K562 (cell line): ENCODE measurements around the gene RAB26. TPM values are rescaled to one million over a fixed set of nuclear protein-coding genes. Genes with fewer than 3 reads are reported as not detected.
A peak's percentile ranks its signal among the peaks of the same experiment; 100 is the strongest.

Experiments
- ARHGAP35 ChIP-seq: fragments of 450-650 bp; IDR thresholded peaks from 2 replicates; pipeline ENCODE4 v1.6.1; 2018; ENCODE audit not compliant: partially characterized antibody
- BRF1 ChIP-seq: IDR thresholded peaks from 3 replicates; pipeline ENCODE4 v1.6.1; 2011; ENCODE audit warnings: borderline replicate concordance, mild to moderate bottlenecking; ENCODE audit not compliant: insufficient read length; ENCODE audit errors: extremely low read depth
- CBFA2T3 ChIP-seq: fragments of 450-650 bp; IDR thresholded peaks from 2 replicates; pipeline ENCODE4 v1.6.1; 2017
- CBX8 ChIP-seq: fragments of 200-600 bp; sonication (generic); IDR thresholded peaks from 2 replicates; pipeline ENCODE4 v1.6.1; 2012; ENCODE audit warnings: borderline replicate concordance, mixed run types, low read depth, mild to moderate bottlenecking, moderate library complexity, mixed read lengths, low read length, control low read depth, inconsistent platforms; ENCODE audit not compliant: poor library complexity, severe bottlenecking; ENCODE audit errors: extremely low read depth
- CC2D1A ChIP-seq: fragments of 450-650 bp; IDR thresholded peaks from 2 replicates; pipeline ENCODE4 v1.6.1; 2017; ENCODE audit warnings: mild to moderate bottlenecking
- COPS2 ChIP-seq: fragments of 450-650 bp; conservative IDR thresholded peaks from 2 replicates; pipeline ENCODE4 v1.6.1; 2016; ENCODE audit warnings: mild to moderate bottlenecking, moderate library complexity
- CREM ChIP-seq: IDR thresholded peaks from 2 replicates; pipeline ENCODE4 v1.6.1; 2014; ENCODE audit warnings: antibody characterized with exemption, low read depth
- HLTF ChIP-seq: fragments of 450-650 bp; IDR thresholded peaks from 2 replicates; pipeline ENCODE4 v1.6.1; 2016
- MCM7 ChIP-seq, 2 experiments: fragments of 450-650 bp; IDR thresholded peaks; 2 replicates each; pipeline ENCODE4 v1.6.1; 2016 to 2018
- NELFE ChIP-seq: IDR thresholded peaks from 2 replicates; pipeline ENCODE4 v1.6.1; 2011; ENCODE audit warnings: mild to moderate bottlenecking; ENCODE audit not compliant: insufficient read depth, insufficient read length
- RFX7 ChIP-seq: fragments of 250-450 bp; sonication (Bioruptor Pico); IDR thresholded peaks from 2 replicates; pipeline ENCODE4 v1.5.1; 2021; ENCODE audit warnings: mild to moderate bottlenecking
- SNRNP70 ChIP-seq: fragments of 200-400 bp; formaldehyde crosslinking; optimal IDR thresholded peaks from 2 replicates; pipeline ENCODE3; 2017; ENCODE audit warnings: low read depth, low read length
- SRSF1 ChIP-seq: fragments of 200-400 bp; formaldehyde crosslinking; IDR thresholded peaks from 2 replicates; pipeline ENCODE4 v1.6.1; 2017; ENCODE audit warnings: mild to moderate bottlenecking, low read depth, low read length, moderate library complexity
- ZNF146 ChIP-seq: IDR thresholded peaks from one replicate; pipeline ENCODE4 v1.6.1; 2018; ENCODE audit warnings: missing compliant biosample characterization; ENCODE audit not compliant: unreplicated experiment
- ZNF24 ChIP-seq: fragments of 450-650 bp; IDR thresholded peaks from 2 replicates; pipeline ENCODE4 v1.6.1; 2016
- ZNF274 ChIP-seq: IDR thresholded peaks from 2 replicates; pipeline ENCODE4 v1.6.1; 2011; ENCODE audit warnings: low read depth, mild to moderate bottlenecking, low read length, moderate library complexity, borderline replicate concordance
- ZNF431 ChIP-seq: sonication (generic); formaldehyde crosslinking; IDR thresholded peaks from 2 replicates; pipeline ENCODE4 v1.8.0; 2022; ENCODE audit warnings: mild to moderate bottlenecking, missing genetic modification reagents
- ZNF445 ChIP-seq: fragments of 250-450 bp; sonication (Bioruptor Pico); IDR thresholded peaks from 2 replicates; pipeline ENCODE4 v1.4.0; 2020; ENCODE audit warnings: low read depth, mild to moderate bottlenecking, moderate library complexity
- ZNF668 ChIP-seq: fragments of 250-450 bp; sonication (Bioruptor Pico); IDR thresholded peaks from 2 replicates; pipeline ENCODE4 v1.8.0; 2022; ENCODE audit warnings: mild to moderate bottlenecking, inconsistent platforms
- ZNF75A ChIP-seq: fragments of 450-650 bp; formaldehyde crosslinking; IDR thresholded peaks from 2 replicates; pipeline ENCODE4 v1.4.0; 2020; ENCODE audit warnings: mild to moderate bottlenecking
- ZSCAN32 ChIP-seq: fragments of 450-650 bp; formaldehyde crosslinking; IDR thresholded peaks from 2 replicates; pipeline ENCODE4 v1.4.0; 2020; ENCODE audit warnings: mild to moderate bottlenecking, moderate library complexity
- polyA plus RNA-seq, 8 experiments: library from polyadenylated mRNA; depleted of rRNA in 4 of 8; stranded (reverse) in 5 of 8; unstranded in 3 of 8; fragments of >200 nt; fragmentation: Nextera tagmentation in 2 of 8; fragmentation: Illumina TruSeq in 1 of 8; extraction: Ambion mirVana in 2 of 8; extraction: Trizol in 1 of 8; gene quantifications; 2 replicates each; pipeline versions ENCODE4 v1.2.1 to v1.2.3, GENCODE V29; 2011 to 2014; ENCODE audit warnings: inconsistent platforms in 1 of 8, missing spikeins in 1 of 8
- total RNA-seq, 7 experiments: library from RNA; depleted of rRNA in 6 of 7; stranded (reverse); fragments of >200 nt in 6 of 7; fragmentation: Illumina TruSeq in 2 of 7; extraction: Trizol in 2 of 7; gene quantifications; 2 replicates each; pipeline versions ENCODE4 v1.2.1 to v1.2.3, GENCODE V29; 2011 to 2021; ENCODE audit warnings: low replicate concordance in 1 of 7
- TF ChIP-seq, protein P1 (sequence below): fragments of 450-650 bp; formaldehyde crosslinking; IDR thresholded peaks from 2 replicates; pipeline ENCODE4 v1.4.0; 2020; ENCODE audit warnings: mild to moderate bottlenecking, moderate library complexity
- TF ChIP-seq, protein P2 (sequence below), 2 experiments: fragments of 450-650 bp in 1 of 2; sonication (generic) in 1 of 2; formaldehyde crosslinking in 1 of 2; IDR thresholded peaks in 1 of 2; conservative IDR thresholded peaks in 1 of 2; 2 replicates each; pipeline versions ENCODE4 v1.6.1 to v1.8.1; 2016 to 2023; ENCODE audit warnings: mild to moderate bottlenecking in 2 of 2, moderate library complexity in 2 of 2, inconsistent platforms in 1 of 2, missing genetic modification reagents in 1 of 2
- TF ChIP-seq, protein P3 (sequence below): sonication (generic); formaldehyde crosslinking; IDR thresholded peaks from 2 replicates; pipeline ENCODE4 v1.4.0; 2020; ENCODE audit warnings: mild to moderate bottlenecking, missing genetic modification reagents
- TF ChIP-seq, protein P4 (sequence below): sonication (generic); formaldehyde crosslinking; IDR thresholded peaks from 2 replicates; pipeline ENCODE4 v1.8.0; 2023; ENCODE audit warnings: mild to moderate bottlenecking, missing genetic modification reagents

RAB26 gene
- total and polyA plus RNA-seq, 9 of the 15 experiments (the other 6 are each of a cell fraction or from before 2014, with no cell fraction given), result 0.25 to 6.1 (median 2.1) TPM

DNA sequence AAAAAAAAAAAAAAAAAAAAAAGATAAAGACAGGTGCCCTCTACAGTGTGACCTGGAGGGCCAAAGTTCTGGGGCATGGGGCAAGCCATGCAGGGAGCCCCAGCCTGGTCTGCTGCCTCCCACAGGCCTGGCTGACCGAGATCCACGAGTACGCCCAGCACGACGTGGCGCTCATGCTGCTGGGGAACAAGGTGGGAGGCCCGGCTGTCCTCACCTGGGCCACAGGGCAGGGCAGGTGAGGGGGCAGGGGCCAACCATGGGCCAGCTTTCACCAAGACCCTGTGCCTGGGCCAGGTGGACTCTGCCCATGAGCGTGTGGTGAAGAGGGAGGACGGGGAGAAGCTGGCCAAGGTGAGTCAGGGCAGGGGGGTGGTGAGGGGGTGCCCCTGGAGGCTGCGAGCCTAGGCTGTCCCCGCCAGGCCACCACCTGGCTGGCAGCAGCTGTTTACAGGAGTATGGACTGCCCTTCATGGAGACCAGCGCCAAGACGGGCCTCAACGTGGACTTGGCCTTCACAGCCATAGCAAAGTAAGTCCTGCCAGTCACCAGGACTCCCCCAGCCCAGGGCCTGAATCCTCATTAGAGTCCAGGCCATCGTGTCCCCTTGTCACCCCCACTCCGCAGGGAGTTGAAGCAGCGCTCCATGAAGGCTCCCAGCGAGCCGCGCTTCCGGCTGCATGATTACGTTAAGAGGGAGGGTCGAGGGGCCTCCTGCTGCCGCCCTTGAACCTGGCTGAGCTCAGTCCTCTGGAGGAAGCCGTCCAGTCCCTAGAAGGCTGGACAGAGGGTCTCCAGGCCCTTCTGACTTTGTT lies 4.5 kb downstream of the RAB26 start (continued):
- TF ChIP-seq ZNF445 (no peak), BRF1 (no peak), ARHGAP35 (no peak), ZNF431 (CRISPR knock-in tag) (no peak), HLTF (0 out of 2 replicates have a peak, but pooled peaks have one; percentile 21), CREM (peak; percentile 51), ZNF24 (no peak), ZNF146 (CRISPR knock-in tag) (no peak), MCM7 (IDR thresholded peaks at IDR 0.05) (no peak), CBFA2T3 (no peak), ZSCAN32 (CRISPR knock-in tag) (no peak), ZNF668 (no peak), SNRNP70 (peak; percentile 96), RFX7 (no peak; the same call in 1 of the 2 replicates), SRSF1 (no peak), COPS2 (no peak), CBX8 (no peak), NELFE (no peak), ZNF75A (CRISPR knock-in tag) (no peak), ZNF274 (no peak), CC2D1A (no peak)
- TF ChIP-seq, protein P1, sequence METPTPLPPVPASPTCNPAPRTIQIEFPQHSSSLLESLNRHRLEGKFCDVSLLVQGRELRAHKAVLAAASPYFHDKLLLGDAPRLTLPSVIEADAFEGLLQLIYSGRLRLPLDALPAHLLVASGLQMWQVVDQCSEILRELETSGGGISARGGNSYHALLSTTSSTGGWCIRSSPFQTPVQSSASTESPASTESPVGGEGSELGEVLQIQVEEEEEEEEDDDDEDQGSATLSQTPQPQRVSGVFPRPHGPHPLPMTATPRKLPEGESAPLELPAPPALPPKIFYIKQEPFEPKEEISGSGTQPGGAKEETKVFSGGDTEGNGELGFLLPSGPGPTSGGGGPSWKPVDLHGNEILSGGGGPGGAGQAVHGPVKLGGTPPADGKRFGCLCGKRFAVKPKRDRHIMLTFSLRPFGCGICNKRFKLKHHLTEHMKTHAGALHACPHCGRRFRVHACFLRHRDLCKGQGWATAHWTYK (CRISPR knock-in tag), result no peak
- TF ChIP-seq, protein P2, sequence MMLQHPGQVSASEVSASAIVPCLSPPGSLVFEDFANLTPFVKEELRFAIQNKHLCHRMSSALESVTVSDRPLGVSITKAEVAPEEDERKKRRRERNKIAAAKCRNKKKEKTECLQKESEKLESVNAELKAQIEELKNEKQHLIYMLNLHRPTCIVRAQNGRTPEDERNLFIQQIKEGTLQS (IDR thresholded peaks at IDR 0.05), result no peak
- TF ChIP-seq, protein P2 (CRISPR knock-in tag; conservative IDR thresholded peaks at IDR 0.05), result no peak
- TF ChIP-seq, protein P3, sequence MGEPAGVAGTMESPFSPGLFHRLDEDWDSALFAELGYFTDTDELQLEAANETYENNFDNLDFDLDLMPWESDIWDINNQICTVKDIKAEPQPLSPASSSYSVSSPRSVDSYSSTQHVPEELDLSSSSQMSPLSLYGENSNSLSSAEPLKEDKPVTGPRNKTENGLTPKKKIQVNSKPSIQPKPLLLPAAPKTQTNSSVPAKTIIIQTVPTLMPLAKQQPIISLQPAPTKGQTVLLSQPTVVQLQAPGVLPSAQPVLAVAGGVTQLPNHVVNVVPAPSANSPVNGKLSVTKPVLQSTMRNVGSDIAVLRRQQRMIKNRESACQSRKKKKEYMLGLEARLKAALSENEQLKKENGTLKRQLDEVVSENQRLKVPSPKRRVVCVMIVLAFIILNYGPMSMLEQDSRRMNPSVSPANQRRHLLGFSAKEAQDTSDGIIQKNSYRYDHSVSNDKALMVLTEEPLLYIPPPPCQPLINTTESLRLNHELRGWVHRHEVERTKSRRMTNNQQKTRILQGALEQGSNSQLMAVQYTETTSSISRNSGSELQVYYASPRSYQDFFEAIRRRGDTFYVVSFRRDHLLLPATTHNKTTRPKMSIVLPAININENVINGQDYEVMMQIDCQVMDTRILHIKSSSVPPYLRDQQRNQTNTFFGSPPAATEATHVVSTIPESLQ (CRISPR knock-in tag), result no peak
- TF ChIP-seq, protein P4, sequence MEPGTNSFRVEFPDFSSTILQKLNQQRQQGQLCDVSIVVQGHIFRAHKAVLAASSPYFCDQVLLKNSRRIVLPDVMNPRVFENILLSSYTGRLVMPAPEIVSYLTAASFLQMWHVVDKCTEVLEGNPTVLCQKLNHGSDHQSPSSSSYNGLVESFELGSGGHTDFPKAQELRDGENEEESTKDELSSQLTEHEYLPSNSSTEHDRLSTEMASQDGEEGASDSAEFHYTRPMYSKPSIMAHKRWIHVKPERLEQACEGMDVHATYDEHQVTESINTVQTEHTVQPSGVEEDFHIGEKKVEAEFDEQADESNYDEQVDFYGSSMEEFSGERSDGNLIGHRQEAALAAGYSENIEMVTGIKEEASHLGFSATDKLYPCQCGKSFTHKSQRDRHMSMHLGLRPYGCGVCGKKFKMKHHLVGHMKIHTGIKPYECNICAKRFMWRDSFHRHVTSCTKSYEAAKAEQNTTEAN (CRISPR knock-in tag), result 0 out of 2 replicates have a peak, but pooled peaks have one; percentile 35
